K562 (cell line): ENCODE data around the gene RPP21. TPM values are rescaled to one million over a fixed set of nuclear protein-coding genes. Genes with fewer than 3 reads are reported as not detected.

Experiments used
- ARID4B ChIP-seq: sonication (generic); formaldehyde crosslinking; IDR thresholded peaks from 2 replicates; pipeline ENCODE4 v1.8.0; 2022; ENCODE audit warnings: mild to moderate bottlenecking, missing genetic modification reagents
- BRF2 ChIP-seq: IDR thresholded peaks from 3 replicates; pipeline ENCODE4 v1.6.1; 2011; ENCODE audit warnings: borderline replicate concordance, mild to moderate bottlenecking; ENCODE audit not compliant: insufficient read length, insufficient read depth
- DIDO1 ChIP-seq: fragments of 450-650 bp; IDR thresholded peaks from 2 replicates; pipeline ENCODE4 v1.6.1; 2016; ENCODE audit warnings: low read depth, missing biosample characterization, missing genetic modification characterization
- FOSL1 ChIP-seq: fragments of 200-800 bp; sonication (Bioruptor generic); conservative IDR thresholded peaks from 2 replicates; pipeline ENCODE4 v1.6.1; 2016; ENCODE audit warnings: missing genetic modification characterization, missing compliant biosample characterization
- HNRNPUL1 ChIP-seq: fragments of 200-400 bp; formaldehyde crosslinking; IDR thresholded peaks from 2 replicates; pipeline ENCODE4 v1.6.1; 2017; ENCODE audit warnings: low read length
- HOXB6 ChIP-seq: fragments of 250-450 bp; sonication (Bioruptor Pico); IDR thresholded peaks from 2 replicates; pipeline ENCODE4 v1.5.1; 2022; ENCODE audit warnings: mild to moderate bottlenecking, borderline replicate concordance
- KLF13 ChIP-seq: fragments of 450-650 bp; IDR thresholded peaks from 2 replicates; pipeline ENCODE4 v1.6.1; 2016; ENCODE audit warnings: missing genetic modification characterization, low read depth, mild to moderate bottlenecking, missing compliant biosample characterization, moderate library complexity, borderline replicate concordance
- LEF1 ChIP-seq: fragments of 450-650 bp; IDR thresholded peaks from 2 replicates; pipeline ENCODE4 v1.6.1; 2016; ENCODE audit warnings: mild to moderate bottlenecking
- MIER1 ChIP-seq: fragments of 450-650 bp; IDR thresholded peaks from 2 replicates; pipeline ENCODE4 v1.6.1; 2016; ENCODE audit warnings: antibody characterized with exemption, mild to moderate bottlenecking, low read depth
- MYNN ChIP-seq, 2 experiments: sonication (generic); formaldehyde crosslinking in 1 of 2; IDR thresholded peaks; 2 replicates each; pipeline versions ENCODE4 v1.5.0 to v1.6.1; 2016 to 2020; ENCODE audit warnings: antibody characterized with exemption in 1 of 2, missing genetic modification reagents in 1 of 2
- RAD51 ChIP-seq: fragments of 450-650 bp; IDR thresholded peaks from 2 replicates; pipeline ENCODE4 v1.7.1; 2016; ENCODE audit warnings: low read depth, mild to moderate bottlenecking, borderline replicate concordance
- SLC30A9 ChIP-seq: fragments of 250-450 bp; sonication (Bioruptor Pico); IDR thresholded peaks from 2 replicates; pipeline ENCODE4 v1.8.0; 2022; ENCODE audit warnings: mild to moderate bottlenecking, moderate library complexity
- SMARCC2 ChIP-seq: fragments of 450-650 bp; IDR thresholded peaks from 2 replicates; pipeline ENCODE4 v1.6.1; 2017; ENCODE audit warnings: antibody characterized with exemption, moderate library complexity, mild to moderate bottlenecking, low read depth
- TFAM ChIP-seq: fragments of 250-450 bp; sonication (Bioruptor Pico); conservative IDR thresholded peaks from 2 replicates; pipeline ENCODE4 v1.5.0; 2021; ENCODE audit warnings: mild to moderate bottlenecking, moderate library complexity
- ZKSCAN1 ChIP-seq: fragments of 150-350 bp; IDR thresholded peaks from 2 replicates; pipeline ENCODE4 v1.6.1; 2016; ENCODE audit warnings: low read depth, low read length
- polyA plus RNA-seq, 8 experiments: library from polyadenylated mRNA; depleted of rRNA in 4 of 8; stranded (reverse) in 5 of 8; unstranded in 3 of 8; fragments of >200 nt; fragmentation: Nextera tagmentation in 2 of 8; fragmentation: Illumina TruSeq in 1 of 8; extraction: Ambion mirVana in 2 of 8; extraction: Trizol in 1 of 8; gene quantifications; 2 replicates each; pipeline versions ENCODE4 v1.2.1 to v1.2.3, GENCODE V29; 2011 to 2014; ENCODE audit warnings: inconsistent platforms in 1 of 8, missing spikeins in 1 of 8
- total RNA-seq, 7 experiments: library from RNA; depleted of rRNA in 6 of 7; stranded (reverse); fragments of >200 nt in 6 of 7; fragmentation: Illumina TruSeq in 2 of 7; extraction: Trizol in 2 of 7; gene quantifications; 2 replicates each; pipeline versions ENCODE4 v1.2.1 to v1.2.3, GENCODE V29; 2011 to 2021; ENCODE audit warnings: low replicate concordance in 1 of 7

RPP21 gene
- total and polyA plus RNA-seq, 9 of the 15 experiments (the other 6 are each of a cell fraction or from before 2014, with no cell fraction given), result 62.1 to 362 (median 166) TPM

GRCh38 chr6:30344191-30344867, 627 bp upstream of the RPP21 start (continued):
- TF ChIP-seq KLF13 (tag) (no peak), MIER1 (no peak; the same call in 1 of the 2 replicates), MYNN (IDR thresholded peaks at IDR 0.05) (0 out of 2 replicates have a peak, but pooled peaks have one; percentile 16), MYNN (CRISPR knock-in tag; IDR thresholded peaks at IDR 0.05) (no peak), TFAM (CRISPR knock-in tag) (no peak), BRF2 (no peak), RAD51 (no peak), LEF1 (no peak), HOXB6 (CRISPR knock-in tag) (no peak), HNRNPUL1 (no peak), ARID4B (CRISPR knock-in tag) (no peak), SMARCC2 (peak; percentile 76; the same call in 1 of the 2 replicates), DIDO1 (tag) (no peak), FOSL1 (tag) (peak; percentile 96), SLC30A9 (CRISPR knock-in tag) (no peak), ZKSCAN1 (peak; percentile 97)
- TF ChIP-seq, all 486 proteins: peak for 69
